GM12865 (cell line): ENCODE data around the gene CALD1.

Experiments
- DNase-seq: peaks from one replicate; pipeline ENCODE4 v3.0.0; 2010; ENCODE audit warnings: low read depth
- H3K4me3 ChIP-seq: 2 replicates; pipeline ENCODE4 v1.5.1; 2011; ENCODE audit warnings: mild to moderate bottlenecking, low read depth, low read length, control low read depth
- CTCF ChIP-seq: IDR thresholded peaks from 2 replicates; pipeline ENCODE4 v1.5.1; 2011; ENCODE audit warnings: low read length, control low read depth, low read depth, inconsistent platforms; ENCODE audit not compliant: insufficient read depth; ENCODE audit errors: missing control alignments

The CALD1 gene

DNA sequence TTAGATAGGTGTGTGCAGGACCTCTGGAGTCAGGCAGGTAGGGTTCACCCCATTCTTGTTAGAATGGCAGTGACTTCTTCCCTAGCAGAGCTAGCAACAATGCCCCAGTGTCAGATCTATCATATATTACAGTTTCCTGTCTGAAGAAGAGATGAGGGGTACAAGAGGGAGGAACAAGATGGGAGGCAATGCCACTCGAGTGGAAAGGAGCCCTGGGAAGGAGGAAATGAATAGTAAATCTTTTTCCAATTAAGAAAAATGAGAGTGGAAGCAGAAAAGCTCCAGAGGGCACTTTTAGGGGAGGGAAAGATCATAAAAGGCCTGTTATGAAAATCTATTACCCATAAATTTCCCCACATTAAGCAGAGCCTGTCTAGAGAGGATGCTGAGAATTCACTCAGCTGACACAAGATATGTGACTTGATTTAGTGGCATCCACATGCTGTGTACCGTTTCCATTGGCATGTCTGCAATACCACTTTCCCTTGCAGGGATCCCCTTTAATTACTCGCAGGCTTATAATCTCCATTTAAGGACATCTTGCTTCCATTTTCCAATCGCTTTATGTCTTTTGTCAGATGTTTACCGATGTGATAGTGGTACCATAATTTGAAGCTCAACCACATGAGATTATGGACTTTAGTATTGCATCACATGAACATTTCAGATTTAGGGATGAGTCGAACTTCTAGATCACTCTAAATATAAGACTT, 136.9 kb downstream of the CALD1 start:
- H3K4me3 ChIP-seq = no peak overlapping the region
- DNase-seq = no peak
- TF ChIP-seq CTCF = no peak

DNA sequence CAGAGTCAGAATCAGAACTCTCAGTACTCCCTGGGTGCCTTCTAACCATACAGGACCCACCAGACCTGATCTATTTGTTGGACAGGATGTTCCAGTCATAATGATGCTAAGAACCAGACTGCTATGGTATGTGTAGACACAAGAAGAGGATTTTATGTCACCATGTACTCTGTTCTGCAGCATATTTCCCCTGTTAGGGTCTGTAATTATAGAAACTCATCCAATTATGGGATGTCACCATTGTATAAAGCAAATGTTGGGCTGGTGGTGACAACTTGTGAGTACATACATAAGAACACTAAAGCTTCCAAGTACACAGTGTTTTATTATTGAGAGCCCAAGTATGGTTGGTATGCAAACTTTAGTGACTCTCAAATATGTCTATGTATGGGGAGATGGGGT, 139.8 kb downstream of the CALD1 start:
- H3K4me3 ChIP-seq = no peak overlapping the region
- DNase-seq = peak; percentile 66
- TF ChIP-seq CTCF = no peak

- no peak for TF ChIP-seq CTCF
- DNase-seq = peak; percentile 61
- H3K4me3 ChIP-seq = no peak overlapping the region
These were observed 140.8 kb downstream of the CALD1 start for GRCh38 chr7:134920026-134920753.

DNA sequence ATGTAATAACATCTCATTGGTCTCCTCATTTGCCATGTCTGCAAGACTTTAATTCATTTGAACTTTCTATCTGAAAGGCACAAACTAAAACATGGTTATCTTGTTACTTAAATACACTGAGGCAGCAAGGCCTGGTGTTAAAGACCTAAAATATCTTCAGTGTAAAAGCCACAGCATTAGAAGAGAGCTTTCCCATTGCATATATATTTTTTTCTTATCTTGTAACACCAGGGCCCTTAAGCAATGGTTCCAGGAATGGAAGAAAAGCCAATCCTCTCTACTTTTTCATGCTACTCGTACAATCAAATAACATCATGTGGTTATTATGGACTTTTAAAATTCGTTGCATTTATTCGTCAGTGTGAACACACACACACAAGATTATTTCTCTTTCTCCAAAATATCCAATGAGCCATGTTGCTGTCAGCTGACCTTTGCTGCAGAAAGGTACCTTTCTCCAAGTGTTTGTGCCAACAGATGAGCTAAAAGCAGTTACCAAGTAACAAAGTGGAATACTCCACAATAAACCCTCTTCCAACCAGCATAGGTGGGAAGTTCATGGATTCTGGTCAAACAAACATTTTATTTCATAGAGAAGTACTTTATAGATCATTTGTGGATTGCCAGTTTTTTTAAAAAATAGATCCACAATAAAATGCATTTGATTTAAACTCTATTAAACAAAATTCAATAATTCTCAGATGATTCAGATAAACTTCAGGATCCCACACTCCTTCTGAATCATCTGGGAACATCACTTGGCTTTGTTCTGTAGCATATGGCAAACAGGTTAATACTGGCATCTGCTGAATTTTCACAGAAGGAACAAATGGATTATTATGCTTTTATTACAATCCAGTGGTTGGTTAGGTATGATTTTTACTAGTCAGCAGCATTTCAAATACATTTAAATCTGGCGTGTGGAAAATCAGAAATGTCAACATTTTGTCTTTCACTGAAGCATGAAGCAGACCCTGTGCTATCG, 143.6 kb downstream of the CALD1 start:
- TF ChIP-seq CTCF = no peak
- no peak for DNase-seq
- no peak overlapping the region for H3K4me3 ChIP-seq

- TF ChIP-seq CTCF = no peak
- H3K4me3 ChIP-seq = no peak overlapping the region
- DNase-seq = no peak
These were observed 146.3 kb downstream of the CALD1 start for GRCh38 chr7:134925766-134926165.

DNA sequence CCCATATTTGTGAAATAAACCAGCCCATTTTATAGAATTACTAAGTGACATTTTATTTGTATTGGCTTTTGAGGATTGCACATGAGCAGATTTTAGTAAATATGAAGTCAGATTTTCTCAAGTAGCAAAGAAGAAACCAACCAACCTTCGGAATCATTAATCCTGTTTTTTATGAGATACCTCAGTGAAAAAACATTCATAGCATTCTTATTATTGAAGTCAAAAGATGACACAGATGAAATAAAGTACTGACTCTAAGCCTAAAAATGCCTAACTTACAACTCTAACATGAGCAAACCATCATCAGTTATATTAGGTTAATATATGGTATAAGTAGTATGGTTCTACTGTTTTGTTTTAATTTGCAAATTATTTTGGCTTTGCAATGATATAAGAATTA, 147.0 kb downstream of the CALD1 start:
- DNase-seq = no peak
- no peak overlapping the region for H3K4me3 ChIP-seq
- no peak for TF ChIP-seq CTCF
